Muscle of back (tissue), 13 donors: Measurements from ENCODE around the gene PPP1CC. TPM values are rescaled to one million over a fixed set of nuclear protein-coding genes. Genes with fewer than 3 reads are reported as not detected.
"Not testable (repeated sequence)": the region's sequence is repeated elsewhere in the genome, so short reads cannot be mapped to it uniquely, and the experiment has no call there.

Experiments used
- DNase-seq, 3 donors: peaks; one replicate each; pipeline versions ENCODE4 v3.0.0 to v3.0.0-alpha.2; 2013
- long read RNA-seq, 9 donors: transcript quantifications; one replicate each; lab custom pipeline, GENCODE V29; 2026
- polyA plus RNA-seq, 10 donors: library from polyadenylated mRNA; unstranded; fragments of 120-200 nt; gene quantifications; one replicate each; pipeline ENCODE4 v1.2.1, GENCODE V29; 2013; ENCODE audit not compliant: insufficient read length in 10 of 10

The PPP1CC gene
- 100 to 1,000 TPM; 107 to 147 (median 130) TPM for polyA plus RNA-seq
- long read RNA-seq, donor 1, transcript PPP1CC-201 (7 exons, 2,559 nt) = major isoform, 28 of 60 reads
- long read RNA-seq, donor 1, transcript PPP1CC-211 (3 exons, 582 nt) = minor isoform, 5 of 60 reads
- long read RNA-seq, donor 1, partial matches to known transcripts = 20 of 60 reads
- long read RNA-seq, donor 1, other reads (novel, unspliced or antisense) = 0 of 60 reads
- long read RNA-seq, donor 2, transcript PPP1CC-201 (7 exons, 2,559 nt) = major isoform, 24 of 42 reads
- long read RNA-seq, donor 2, partial matches to known transcripts = 11 of 42 reads
- long read RNA-seq, donor 2, other reads (novel, unspliced or antisense) = 0 of 42 reads
- long read RNA-seq, donor 3 = 0 reads
- long read RNA-seq, donor 4, transcript PPP1CC-201 (7 exons, 2,559 nt) = major isoform, 21 of 56 reads
- long read RNA-seq, donor 4, transcript PPP1CC-211 (3 exons, 582 nt) = minor isoform, 11 of 56 reads
- long read RNA-seq, donor 4, partial matches to known transcripts = 20 of 56 reads
- long read RNA-seq, donor 4, other reads (novel, unspliced or antisense) = 0 of 56 reads
- long read RNA-seq, donor 5, transcript PPP1CC-201 (7 exons, 2,559 nt) = major isoform, 29 of 57 reads
- long read RNA-seq, donor 5, transcript PPP1CC-211 (3 exons, 582 nt) = minor isoform, 19 of 57 reads
- long read RNA-seq, donor 5, partial matches to known transcripts = 6 of 57 reads
- long read RNA-seq, donor 5, other reads (novel, unspliced or antisense) = 0 of 57 reads
- long read RNA-seq, donor 6, transcript PPP1CC-211 (3 exons, 582 nt) = minor isoform, 10 of 73 reads
- long read RNA-seq, donor 6, transcript PPP1CC-201 (7 exons, 2,559 nt) = major isoform, 29 of 73 reads
- long read RNA-seq, donor 6, partial matches to known transcripts = 28 of 73 reads
- long read RNA-seq, donor 6, other reads (novel, unspliced or antisense) = 0 of 73 reads
- long read RNA-seq, donor 7, transcript PPP1CC-201 (7 exons, 2,559 nt) = major isoform, 18 of 43 reads
- long read RNA-seq, donor 7, partial matches to known transcripts = 15 of 43 reads
- long read RNA-seq, donor 7, other reads (novel, unspliced or antisense) = 0 of 43 reads
- long read RNA-seq, donor 8, transcript PPP1CC-201 (7 exons, 2,559 nt) = major isoform, 12 of 43 reads
- long read RNA-seq, donor 8, transcript PPP1CC-203 (2 exons, 1,133 nt) = minor isoform, 5 of 43 reads
- long read RNA-seq, donor 8, partial matches to known transcripts = 24 of 43 reads
- long read RNA-seq, donor 8, other reads (novel, unspliced or antisense) = 0 of 43 reads
- long read RNA-seq, donor 9, partial matches to known transcripts = 0 of 3 reads
- long read RNA-seq, donor 9, other reads (novel, unspliced or antisense) = 0 of 3 reads

DNA sequence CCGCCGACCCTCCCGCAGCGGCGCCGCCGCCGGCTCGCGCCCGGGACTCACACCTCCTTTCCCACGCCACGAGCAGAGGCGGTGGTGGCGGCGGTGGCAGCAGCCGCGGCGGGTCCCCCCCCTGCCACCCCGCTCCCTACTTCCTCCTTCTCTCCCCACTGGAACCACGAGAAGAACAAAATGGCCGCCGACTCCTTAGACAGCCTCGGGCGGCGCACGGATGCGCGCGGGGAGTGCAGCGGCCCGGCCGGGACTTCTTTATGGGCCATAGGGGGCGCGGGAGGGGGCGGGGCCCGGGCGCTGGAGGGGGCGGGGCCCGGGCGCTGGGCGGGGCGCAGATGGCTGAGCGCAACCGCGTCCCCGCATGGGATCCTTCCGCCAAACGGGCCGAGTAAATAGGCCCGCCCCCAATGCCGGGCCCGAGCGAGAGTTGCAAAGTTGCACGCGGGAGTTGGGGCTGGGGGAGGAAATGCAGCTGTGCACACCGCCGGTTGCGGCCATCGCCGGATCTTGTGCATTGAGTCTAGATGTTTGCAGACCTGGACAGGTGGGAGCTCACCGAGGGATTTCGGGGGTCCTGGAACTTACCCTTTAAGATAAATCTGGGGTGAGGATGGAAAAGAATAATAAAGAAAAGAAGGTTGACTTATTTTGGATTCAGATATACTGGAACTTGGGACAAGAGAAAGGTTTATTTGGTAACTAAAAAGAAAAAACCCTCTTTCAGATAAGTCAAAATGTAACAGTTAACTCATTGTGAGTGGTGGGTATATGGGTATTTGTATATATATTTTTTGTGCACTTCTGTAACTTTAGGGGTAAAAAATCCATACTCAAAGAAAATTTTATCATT, at the start of gene PPP1CC:
PPP1CC (minus strand) TSS at position 174 of the 853 bp plus-strand sequence. CDS start 184 bp downstream, outside the sequence.
- DNase-seq = peak; percentile 94 to 98 (median 95)

GRCh38 chr12:110791589-110791988, 48.9 kb upstream of the PPP1CC start:
- DNase-seq = no peak

DNA sequence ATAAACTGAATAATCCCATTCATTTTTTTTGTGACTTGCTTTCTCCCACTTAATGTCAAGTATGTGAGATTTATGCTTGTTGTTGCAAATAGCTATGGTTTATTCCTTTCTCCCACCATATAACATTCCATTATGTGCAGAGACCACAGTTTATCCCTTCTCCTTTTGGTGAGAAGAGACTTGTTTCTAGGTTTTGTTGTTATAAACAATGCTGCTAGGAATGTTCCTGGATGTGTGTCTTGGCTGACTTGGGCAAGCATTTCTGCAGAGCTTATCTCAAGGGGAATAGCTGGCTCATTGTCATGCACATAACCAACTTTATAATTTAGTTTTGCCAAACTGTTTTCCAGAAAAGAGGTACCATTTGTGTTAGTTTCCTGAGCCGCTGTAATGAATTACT, 47.6 kb upstream of the PPP1CC start:
- DNase-seq = peak; percentile 17 to 75 (median 46)

GRCh38 chr12:110786012-110786411, 43.3 kb upstream of the PPP1CC start:
- DNase-seq = no peak

DNA sequence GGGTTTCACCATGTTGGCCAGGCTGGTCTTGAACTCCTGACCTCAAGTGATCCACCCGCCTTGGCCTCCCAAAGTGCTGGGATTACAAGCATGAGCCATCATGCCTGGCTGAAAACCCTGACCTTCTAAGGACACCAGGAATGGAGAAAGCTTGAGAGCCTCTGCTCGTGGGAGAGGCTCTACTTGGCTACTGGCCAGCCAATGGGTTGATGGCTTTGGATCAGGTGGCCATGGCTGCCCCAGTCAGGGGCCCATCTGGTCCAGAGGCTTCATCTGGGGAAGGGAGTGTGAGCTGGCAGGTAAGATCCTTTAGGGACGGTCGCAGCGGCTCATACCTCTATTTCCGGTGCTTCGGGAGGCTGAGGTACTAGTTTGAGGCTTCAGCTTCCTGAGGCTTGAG, 42.5 kb upstream of the PPP1CC start:
- no peak for DNase-seq

GRCh38 chr12:110782922-110783321, 40.2 kb upstream of the PPP1CC start:
- no peak for DNase-seq

DNA sequence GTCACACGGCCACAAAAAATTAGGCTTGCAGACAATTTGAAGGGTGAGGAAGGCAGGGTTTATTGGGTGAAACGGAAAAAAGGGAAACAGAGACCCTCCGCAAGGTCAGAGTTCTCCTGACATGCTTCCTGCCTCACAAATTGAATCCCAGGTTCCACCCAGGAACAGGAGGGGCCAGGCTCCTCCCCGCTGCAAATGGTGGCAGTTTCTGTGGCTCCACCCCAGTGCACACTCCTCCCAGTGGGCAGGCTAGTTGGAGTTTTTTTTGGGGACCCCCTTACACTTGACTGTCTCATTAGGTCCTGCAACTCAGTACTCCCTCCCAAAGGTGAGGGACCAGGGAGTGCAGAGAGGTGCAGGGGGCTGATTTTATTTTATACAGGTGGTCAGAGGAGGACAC, 39.4 kb upstream of the PPP1CC start:
- no peak for DNase-seq

DNA sequence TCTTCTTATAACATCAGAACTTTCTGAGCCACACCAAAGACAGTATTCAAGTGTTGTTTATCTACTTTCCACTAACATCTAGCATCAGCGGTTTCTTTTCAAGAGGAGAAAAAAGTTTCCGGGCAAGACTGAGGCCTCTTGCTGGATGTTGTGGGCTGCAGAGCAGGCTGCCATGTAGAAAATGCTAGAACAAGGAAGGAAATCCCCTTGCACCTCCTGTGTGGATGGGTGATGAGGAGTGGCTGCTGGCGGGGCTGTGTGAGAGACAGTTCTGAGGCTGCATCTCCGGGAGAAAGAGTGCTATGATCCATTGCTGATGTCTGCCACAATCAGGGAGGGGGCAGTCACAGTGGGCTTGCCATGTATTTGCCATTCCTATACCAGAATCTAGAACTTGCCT, 37.8 kb upstream of the PPP1CC start:
- DNase-seq = no peak

- DNase-seq = no peak
Measured at GRCh38 chr12:110778833-110779577, 36.3 kb upstream of the PPP1CC start.

GRCh38 chr12:110776410-110776809, 33.7 kb upstream of the PPP1CC start:
- DNase-seq = no peak

DNA sequence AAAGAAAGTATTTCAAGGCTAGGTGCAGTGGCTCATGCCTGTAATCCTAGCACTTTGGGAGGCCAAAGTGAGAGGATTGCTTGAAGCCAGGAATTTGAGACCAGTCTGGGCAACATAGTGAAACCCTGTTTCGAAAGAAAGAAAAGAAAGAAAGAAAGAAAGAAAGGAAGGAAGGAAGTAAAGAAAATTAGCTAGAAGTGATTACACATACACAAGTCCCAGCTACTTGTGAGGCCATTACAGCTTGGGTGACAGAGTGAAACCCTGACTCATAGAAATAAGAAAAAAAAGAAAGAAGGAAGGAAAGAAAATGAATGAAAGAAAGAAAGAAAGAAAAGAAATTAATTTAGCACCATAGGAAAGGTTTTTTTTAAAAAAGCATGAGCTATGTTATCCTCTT, 33.3 kb upstream of the PPP1CC start:
- no peak for DNase-seq

DNA sequence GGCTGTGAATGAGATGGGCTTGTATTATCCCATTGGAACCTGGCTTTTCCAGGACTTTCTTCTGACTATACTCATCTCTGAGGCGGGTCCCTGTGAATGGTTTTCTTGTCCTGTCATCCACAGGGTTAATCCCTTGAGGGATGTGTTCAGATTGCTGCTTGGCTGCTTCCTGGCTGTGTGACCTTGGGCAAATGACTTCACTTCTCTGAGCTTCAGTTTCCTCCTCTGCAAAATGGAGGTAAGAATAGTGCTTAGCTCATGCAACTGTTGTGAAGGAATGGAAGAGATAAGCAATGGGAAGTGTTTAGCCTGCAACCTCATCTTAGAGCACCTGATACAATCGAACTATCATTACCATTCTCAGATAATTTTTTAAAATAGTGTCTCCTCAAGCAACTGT, 32.1 kb upstream of the PPP1CC start:
- DNase-seq = no peak

- DNase-seq = no peak
Measured at GRCh38 chr12:110768960-110769359, 26.3 kb upstream of the PPP1CC start.

- DNase-seq = no peak
Measured at GRCh38 chr12:110767863-110768262, 25.2 kb upstream of the PPP1CC start.

DNA sequence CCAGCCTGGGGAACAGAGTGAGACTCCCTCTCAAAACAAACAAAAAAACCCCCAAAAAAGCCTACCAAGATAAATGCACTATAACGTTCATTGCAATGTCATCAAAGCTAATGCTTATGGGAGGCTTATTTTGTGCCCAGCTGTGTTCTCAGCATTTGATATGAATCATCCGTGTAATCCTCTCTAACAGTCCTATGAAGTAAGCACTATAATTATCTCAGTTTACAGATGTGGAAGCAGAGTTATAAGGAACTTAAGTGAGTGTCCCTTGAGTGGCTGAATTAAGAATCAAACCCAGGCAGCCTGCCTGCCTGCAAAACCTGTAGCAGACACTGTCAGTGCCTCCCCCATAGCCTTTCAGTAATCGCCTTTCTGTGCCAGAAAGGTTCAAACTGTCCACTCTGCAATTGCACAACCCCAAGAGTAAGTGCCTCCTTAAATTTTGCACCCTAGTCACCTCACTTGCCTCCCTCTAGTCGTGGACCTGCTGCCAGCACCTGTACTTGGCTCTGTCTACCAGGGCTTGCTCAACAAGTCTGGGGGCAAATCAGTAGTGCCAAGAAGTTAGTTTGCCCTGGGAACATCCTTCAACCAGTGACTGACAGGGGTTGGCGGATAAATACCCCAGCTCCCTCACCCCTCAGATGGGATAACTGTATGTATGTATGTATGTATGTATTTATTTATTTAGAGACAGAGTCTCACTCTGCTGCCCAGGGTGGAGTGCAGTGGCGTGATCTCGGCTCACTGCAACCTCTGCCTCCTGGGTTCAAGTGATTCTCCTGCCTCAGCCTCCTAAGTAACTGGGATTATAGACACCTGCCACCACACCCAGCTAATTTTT, 23.8 kb upstream of the PPP1CC start:
- DNase-seq = no peak

GRCh38 chr12:110765572-110765971, 22.9 kb upstream of the PPP1CC start:
- not testable (repeated sequence) for DNase-seq

DNA sequence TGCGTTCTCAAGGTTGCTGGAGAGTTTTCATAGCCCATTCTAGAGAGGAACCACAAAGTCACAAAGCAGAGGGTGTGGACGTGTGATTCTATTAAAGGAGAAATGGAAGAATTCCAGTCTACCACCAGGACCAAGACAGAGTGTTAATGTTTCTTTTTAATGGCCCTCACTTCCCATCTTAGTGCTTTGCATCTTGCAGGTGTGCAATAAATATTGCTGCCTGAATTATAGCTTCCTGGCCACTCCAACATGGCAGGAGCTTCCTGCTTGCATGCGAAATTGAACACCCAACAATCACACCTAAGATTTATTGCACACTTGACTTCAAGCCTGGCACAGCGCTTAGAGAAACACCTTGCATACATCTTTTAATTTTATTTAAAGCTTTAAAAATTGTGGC, 22.4 kb upstream of the PPP1CC start:
- DNase-seq = no peak

- DNase-seq = no peak
Measured at GRCh38 chr12:110763583-110763982, 20.9 kb upstream of the PPP1CC start.

DNA sequence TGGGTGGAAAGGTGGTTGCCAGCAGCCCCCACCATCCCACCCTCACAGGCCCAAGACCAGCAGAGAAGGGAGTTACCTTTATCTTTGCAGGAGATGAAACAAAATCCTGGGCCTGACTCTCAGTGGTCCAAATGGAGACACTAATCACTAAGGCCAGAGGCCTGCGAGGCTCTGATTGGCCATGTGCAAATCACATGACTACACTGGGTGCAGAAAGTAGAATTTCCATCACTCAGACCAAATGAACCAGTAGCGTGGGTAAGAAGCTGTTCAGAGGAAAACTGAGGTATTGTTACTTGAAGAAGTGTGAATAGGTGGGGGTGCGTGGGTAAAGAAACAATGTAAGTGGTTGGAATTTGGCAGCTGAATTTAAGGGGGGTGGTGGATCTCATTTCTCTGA, 20.2 kb upstream of the PPP1CC start:
- no peak for DNase-seq
